NCI-H1105 treated with DMSO at 0.1 percent for 48 hours (cell line): ENCODE measurements around the gene UGT2B28.
"Not testable (repeated sequence)": the region's sequence is repeated elsewhere in the genome, so short reads cannot be mapped to it uniquely, and the experiment has no call there.

Experiments used
- DNase-seq: peaks from one replicate; lab custom pipeline; 2025; lab: John Stamatoyannopoulos, UW

The UGT2B28 gene

DNA sequence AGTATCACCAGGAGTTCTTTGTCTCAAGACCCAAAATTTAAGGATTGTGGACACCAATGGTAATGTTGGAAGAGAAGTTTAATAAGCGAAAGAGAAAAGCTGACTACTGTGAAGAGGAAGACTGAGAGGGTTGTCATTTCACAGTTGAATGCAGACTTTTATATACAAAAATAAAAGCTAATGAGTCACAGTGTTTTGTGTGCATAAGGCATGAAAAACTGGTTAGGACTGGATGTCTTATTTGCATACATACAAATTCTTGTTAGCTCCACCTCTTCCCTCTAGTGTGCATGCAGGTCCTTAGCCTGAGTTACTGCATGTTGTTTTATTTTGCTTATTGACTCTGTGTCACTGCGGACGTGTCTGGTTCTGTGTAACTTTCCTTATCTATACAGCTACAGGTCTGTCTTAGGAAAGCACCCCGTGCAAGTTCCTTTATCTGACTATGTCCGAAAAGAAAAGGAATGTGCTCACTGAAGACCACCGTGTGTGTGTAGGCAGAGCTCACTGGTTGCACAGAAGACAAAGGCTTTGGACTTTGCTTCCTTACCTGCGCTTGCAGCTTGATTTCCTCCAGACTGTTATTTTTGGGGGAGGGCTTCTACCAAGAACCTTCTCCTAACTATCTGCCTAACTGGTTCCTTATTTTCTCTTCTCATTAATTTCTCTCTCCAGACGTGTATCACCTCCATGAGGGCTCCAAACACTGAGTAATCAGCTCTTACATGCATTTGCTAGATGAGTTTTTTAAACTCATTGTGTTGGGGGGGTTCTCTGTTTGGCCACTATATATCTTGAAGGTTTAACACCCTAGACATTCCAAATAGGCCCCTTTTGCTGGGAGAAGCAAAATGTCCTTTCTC lies 63.5 kb downstream of the UGT2B28 start:
- not testable (repeated sequence) for DNase-seq
